Caco-2 (cell line): Measurements from ENCODE around the gene COMMD10. TPM values are rescaled to one million over a fixed set of nuclear protein-coding genes. Genes with fewer than 3 reads are reported as not detected.
"Not testable (repeated sequence)": the region's sequence is repeated elsewhere in the genome, so short reads cannot be mapped to it uniquely, and the experiment has no call there.

Experiments
- BruUV-seq: library from RNA; stranded (reverse); fragments of 400-500 nt; replicated peaks from 2 replicates; lab custom pipeline; 2021; lab: Mats Ljungman, UMichigan
- CTCF ChIA-PET: fragments of 300-600 bp; sonication (Branson Sonifier 250); formaldehyde crosslinking; loops from one replicate; lab custom pipeline; 2022; ENCODE audit warnings: antibody characterized with exemption; lab: Charles Lee
- POLR2A ChIA-PET: fragments of 300-600 bp; sonication (Branson Sonifier 250); formaldehyde crosslinking; loops from one replicate; lab custom pipeline; 2022; ENCODE audit warnings: antibody characterized with exemption; lab: Charles Lee
- DNase-seq, 2 experiments: peaks; one replicate each; pipeline versions ENCODE4 v3.0.0 to v3.0.0-alpha.2; 2020 to 2022
- H3K27me3 ChIP-seq: replicated peaks from 2 replicates; pipeline ENCODE4 v1.6.0; 2011; ENCODE audit warnings: low read length; ENCODE audit not compliant: control insufficient read depth, insufficient read depth
- H3K36me3 ChIP-seq: 2 replicates; pipeline ENCODE4 v1.5.1; 2011; ENCODE audit warnings: low read length; ENCODE audit not compliant: control insufficient read depth, insufficient read depth
- H3K4me1 ChIP-seq: fragments of 250-450 bp; sonication (Bioruptor Pico); 2 replicates; pipeline ENCODE4 v1.5.1; 2020; ENCODE audit warnings: mild to moderate bottlenecking
- H3K4me3 ChIP-seq: 2 replicates; pipeline ENCODE4 v1.5.1; 2011; ENCODE audit warnings: low read depth, mild to moderate bottlenecking, control low read depth, low read length
- H3K9me3 ChIP-seq: fragments of 250-450 bp; sonication (Bioruptor Pico); 2 replicates; pipeline ENCODE4 v1.5.1; 2020; ENCODE audit warnings: mild to moderate bottlenecking, moderate library complexity
- H3K27ac Mint-ChIP-seq: one replicate; pipeline ENCODE4 v1.8.0; 2022; ENCODE audit warnings: mixed read lengths; ENCODE audit not compliant: unreplicated experiment
- H3K27me3 Mint-ChIP-seq: one replicate; pipeline ENCODE4 v1.8.0; 2022; ENCODE audit warnings: mixed read lengths; ENCODE audit not compliant: insufficient read depth, unreplicated experiment
- H3K36me3 Mint-ChIP-seq: one replicate; pipeline ENCODE4 v1.8.0; 2022; ENCODE audit warnings: mild to moderate bottlenecking, mixed read lengths; ENCODE audit not compliant: insufficient read depth, unreplicated experiment
- H3K4me1 Mint-ChIP-seq: one replicate; pipeline ENCODE4 v1.8.0; 2022; ENCODE audit warnings: low read depth, mixed read lengths; ENCODE audit not compliant: unreplicated experiment
- H3K4me3 Mint-ChIP-seq: one replicate; pipeline ENCODE4 v1.8.0; 2022; ENCODE audit warnings: mild to moderate bottlenecking, moderate library complexity, mixed read lengths; ENCODE audit not compliant: unreplicated experiment
- H3K9me3 Mint-ChIP-seq: one replicate; pipeline ENCODE4 v1.8.0; 2022; ENCODE audit warnings: mixed read lengths; ENCODE audit not compliant: unreplicated experiment
- CTCF ChIP-seq, 2 experiments: fragments of 200-600 bp in 1 of 2; IDR thresholded peaks; 1 replicate in 1 of 2; 2 replicates in 1 of 2; pipeline versions ENCODE4 v1.5.1 to v1.8.0; 2011 to 2022; ENCODE audit warnings: antibody characterized with exemption in 1 of 2, control low read depth in 1 of 2, inconsistent platforms in 1 of 2, low read depth in 1 of 2, low read length in 1 of 2, mild to moderate bottlenecking in 1 of 2, moderate library complexity in 1 of 2; ENCODE audit not compliant: insufficient read depth in 1 of 2, severe bottlenecking in 1 of 2, unreplicated experiment in 1 of 2
- intact Hi-C: fragments of 100-400 bp; cut with micrococcal nuclease; formaldehyde crosslinking; loops from one replicate; pipeline ENCODE4 v1.10.0; 2022; ENCODE audit not compliant: unreplicated experiment
- total RNA-seq: library from RNA; stranded (reverse); gene quantifications from 2 replicates; pipeline ENCODE4 v1.2.3, GENCODE V29; 2022

Gene COMMD10
- total RNA-seq, 1 experiment from 2014 or later = 26.4 TPM

GRCh38 chr5:116098998-116099397 is 14.2 kb downstream of the COMMD10 start:
- no peak for TF ChIP-seq CTCF (IDR thresholded peaks at IDR 0.05; ENCODE audit: insufficient read depth in 1 of 2, low read depth in 1 of 2, low read length in 1 of 2, severe bottlenecking in 1 of 2, unreplicated experiment in 1 of 2)
- peaks cover 17% of the 10 kb centered on the region for H3K36me3 Mint-ChIP-seq
- no peaks in the 10 kb centered on the region for H3K36me3 ChIP-seq
- no peaks in the 10 kb centered on the region for H3K27me3 ChIP-seq
- no peak overlapping the region for H3K27ac Mint-ChIP-seq
- BruUV-seq = no TSS peak
- H3K9me3 ChIP-seq = no peaks in the 10 kb centered on the region
- no peak overlapping the region for H3K4me3 Mint-ChIP-seq
- intact Hi-C loops = no loop called here
- no peaks in the 10 kb centered on the region for H3K4me1 ChIP-seq
- no peak overlapping the region for H3K4me3 ChIP-seq
- no peak for DNase-seq
- H3K4me1 Mint-ChIP-seq = no peaks in the 10 kb centered on the region
- H3K9me3 Mint-ChIP-seq = no peaks in the 10 kb centered on the region
- POLR2A ChIA-PET = no interaction called here
- H3K27me3 Mint-ChIP-seq = no peaks in the 10 kb centered on the region
- CTCF ChIA-PET = no interaction called here

DNA sequence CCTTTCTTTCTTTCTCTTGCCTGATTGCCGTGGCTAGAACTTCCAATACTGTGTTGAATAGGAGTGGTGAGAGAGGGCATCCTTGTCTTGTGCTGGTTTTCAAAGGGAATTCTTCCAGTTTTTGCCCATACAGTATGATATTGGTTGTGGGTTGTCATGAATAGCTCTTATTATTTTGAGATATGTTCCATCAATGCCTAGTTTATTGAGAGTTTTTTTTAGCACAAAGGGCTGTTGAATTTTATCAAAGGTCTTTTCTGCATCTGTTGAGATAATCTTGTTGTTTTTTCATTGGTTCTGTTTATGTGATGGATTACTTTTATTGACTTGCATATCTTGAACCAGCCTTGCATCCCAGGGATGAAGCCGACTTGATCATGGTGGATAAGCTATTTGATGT is 20.1 kb downstream of the COMMD10 start:
- BruUV-seq, CTCF ChIA-PET, H3K27me3 Mint-ChIP-seq, POLR2A ChIA-PET, H3K4me1 ChIP-seq, intact Hi-C loops, H3K27ac Mint-ChIP-seq, H3K9me3 Mint-ChIP-seq, H3K36me3 ChIP-seq, H3K9me3 ChIP-seq, H3K27me3 ChIP-seq, H3K4me3 ChIP-seq, DNase-seq, H3K36me3 Mint-ChIP-seq, H3K4me3 Mint-ChIP-seq: not testable (repeated sequence)
- H3K4me1 Mint-ChIP-seq = peaks cover 21% of the 10 kb centered on the region

DNA sequence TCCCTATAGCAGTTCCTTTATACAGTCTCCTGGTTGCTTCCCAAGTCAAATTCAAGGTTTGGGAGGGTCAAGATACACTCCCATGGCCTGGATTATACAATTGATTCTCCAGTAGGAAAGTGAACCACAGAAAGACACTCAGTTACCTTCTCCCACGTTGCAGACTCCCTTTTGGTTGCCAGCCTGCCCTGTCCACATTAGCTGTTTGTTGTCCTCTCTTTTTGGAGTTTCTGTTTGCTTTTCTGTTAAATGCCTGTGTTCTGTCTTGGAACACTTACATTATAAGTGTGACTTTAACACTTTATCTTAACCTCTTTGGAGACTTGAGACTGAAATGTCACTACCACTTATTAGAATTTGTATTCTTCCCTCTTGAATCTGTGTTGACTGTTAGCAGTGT is 30.3 kb downstream of the COMMD10 start:
- no peak for DNase-seq

More for the DNA sequence above, 30.3 kb downstream of the COMMD10 start:
- H3K36me3 ChIP-seq = no peaks in the 10 kb centered on the region
- Mint-ChIP-seq H3K9me3 (peaks cover 22% of the 10 kb centered on the region), H3K4me3 (no peak overlapping the region), H3K27me3 (no peaks in the 10 kb centered on the region), H3K4me1 (no peaks in the 10 kb centered on the region), H3K27ac (no peak overlapping the region), H3K36me3 (peaks cover 8% of the 10 kb centered on the region)
- H3K9me3 ChIP-seq = peaks cover 7% of the 10 kb centered on the region; the same call in 1 of the 2 replicates
- H3K4me1 ChIP-seq = no peaks in the 10 kb centered on the region
- intact Hi-C loops = no loop called here
- POLR2A ChIA-PET = no interaction called here
- no peak overlapping the region for H3K4me3 ChIP-seq
- BruUV-seq = no TSS peak
- no peaks in the 10 kb centered on the region for H3K27me3 ChIP-seq
- no peak for TF ChIP-seq CTCF (IDR thresholded peaks at IDR 0.05; ENCODE audit: insufficient read depth in 1 of 2, low read depth in 1 of 2, low read length in 1 of 2, severe bottlenecking in 1 of 2, unreplicated experiment in 1 of 2)
- CTCF ChIA-PET = no interaction called here
